CD4-positive, alpha-beta T cell treated with Interleukin-4 for 4 hours (primary cell): ENCODE measurements around the gene MOB3B.
A peak's percentile ranks its signal among the peaks of the same experiment; 100 is the strongest.
"Not testable (repeated sequence)": the region's sequence is repeated elsewhere in the genome, so short reads cannot be mapped to it uniquely, and the experiment has no call there.

Experiments
- DNase-seq: peaks from one replicate; pipeline ENCODE4 v3.0.0-alpha.2; 2020

Gene MOB3B

DNA sequence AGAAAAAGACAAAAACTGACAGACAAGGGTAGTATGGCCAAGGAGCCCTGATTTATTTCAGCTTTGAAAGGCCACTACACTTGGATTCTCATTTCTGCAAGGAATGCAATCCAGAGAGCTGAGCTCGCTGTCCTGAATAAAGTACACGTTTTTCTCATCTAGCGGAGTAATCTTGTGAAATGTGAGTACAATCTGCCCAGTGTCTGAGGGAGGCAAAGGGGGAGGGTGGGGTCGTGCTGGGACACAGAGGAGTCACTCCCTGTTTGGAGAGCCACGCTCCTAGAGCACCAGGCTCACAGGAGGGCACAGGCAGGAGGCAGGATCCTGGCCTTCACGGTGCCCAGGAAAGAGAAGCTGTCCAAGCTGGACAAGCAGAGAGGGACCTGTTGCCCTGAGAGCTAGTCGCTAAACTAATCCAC, 56.5 kb downstream of the MOB3B start:
- no peak for DNase-seq

DNA sequence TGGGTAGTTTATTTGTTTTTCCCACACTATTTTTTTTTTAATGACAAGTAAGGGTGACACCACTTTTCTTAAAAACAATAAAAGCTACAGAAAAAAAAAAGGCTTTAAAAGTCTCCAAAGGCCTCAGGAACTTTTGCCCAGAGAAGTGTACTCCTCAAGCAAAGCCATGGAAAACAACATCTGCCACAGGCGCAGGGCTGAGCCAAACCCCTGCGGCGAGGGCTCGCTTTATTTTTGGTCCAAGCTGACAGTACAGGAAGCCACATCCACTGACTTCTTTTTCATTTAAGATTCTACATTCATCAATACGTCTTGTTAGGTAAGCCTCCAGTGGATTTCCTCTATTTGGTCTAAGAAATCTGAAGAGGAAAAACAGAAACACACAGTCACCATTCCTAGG, 57.4 kb downstream of the MOB3B start:
- DNase-seq: no peak

DNA sequence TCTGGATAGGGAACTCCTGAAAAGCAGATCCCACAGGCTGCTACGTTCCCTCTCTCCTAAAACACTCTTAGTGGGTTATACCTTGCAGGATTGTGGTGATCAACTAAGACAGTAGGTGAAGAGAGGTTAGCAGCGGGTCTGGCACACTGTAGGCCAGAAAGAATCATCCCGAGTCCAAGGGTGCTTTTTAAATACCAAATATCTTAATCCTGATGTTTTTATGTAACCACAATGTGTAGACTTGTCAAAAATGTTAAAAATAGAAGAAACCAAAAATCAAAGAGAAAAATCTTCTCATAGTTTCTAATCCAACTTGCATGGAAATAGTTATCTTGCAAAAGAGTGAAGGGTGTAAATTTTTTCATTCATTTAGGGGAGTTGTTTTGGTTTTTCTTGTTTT, 57.8 kb downstream of the MOB3B start:
- DNase-seq: no peak

DNA sequence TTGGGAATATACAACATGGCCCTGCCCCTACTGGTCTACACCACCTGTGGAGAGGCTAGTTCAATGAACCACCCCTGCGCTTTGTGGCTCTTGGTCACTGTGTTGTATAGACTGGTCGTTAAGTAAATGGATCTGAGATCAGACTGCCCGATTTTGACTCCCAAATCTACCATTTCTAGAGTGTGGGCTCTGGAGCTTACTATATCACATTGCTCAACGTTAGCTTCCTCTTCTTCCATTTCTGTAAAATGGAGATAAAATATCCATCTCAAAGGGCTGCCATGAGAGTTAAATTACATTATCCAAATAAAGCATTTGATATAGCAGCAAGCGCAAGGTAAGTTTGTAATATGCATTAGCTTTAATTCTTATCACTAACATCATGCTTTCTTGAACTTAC, 58.2 kb downstream of the MOB3B start:
- no peak for DNase-seq

DNA sequence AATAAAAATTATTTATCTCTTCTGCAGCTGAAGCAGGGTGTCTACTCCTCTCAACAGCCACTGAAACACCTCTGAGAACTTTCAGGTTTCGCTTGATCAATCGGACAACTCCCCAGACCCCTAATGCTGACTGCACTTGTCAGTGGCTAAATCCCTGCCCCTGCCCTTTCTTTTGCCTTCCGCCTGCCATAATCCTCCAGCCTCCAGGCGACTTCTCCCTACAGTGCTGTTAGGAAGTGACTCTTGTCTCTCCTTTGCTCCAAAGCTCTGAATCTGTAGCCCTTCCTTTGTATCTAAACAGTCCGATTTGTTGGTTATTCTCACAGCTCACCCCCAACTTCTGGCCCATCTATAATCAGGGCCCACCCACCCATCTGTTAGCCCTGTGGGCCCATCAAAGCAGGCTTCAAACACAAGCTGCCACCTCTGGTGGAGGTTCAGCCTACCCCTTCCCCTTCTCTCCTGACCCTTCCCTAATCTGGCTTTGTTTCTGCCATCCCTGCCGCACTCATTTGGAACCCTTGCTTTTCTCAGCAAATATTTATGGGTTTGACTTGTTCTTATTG, 59.2 kb downstream of the MOB3B start:
- no peak for DNase-seq

DNA sequence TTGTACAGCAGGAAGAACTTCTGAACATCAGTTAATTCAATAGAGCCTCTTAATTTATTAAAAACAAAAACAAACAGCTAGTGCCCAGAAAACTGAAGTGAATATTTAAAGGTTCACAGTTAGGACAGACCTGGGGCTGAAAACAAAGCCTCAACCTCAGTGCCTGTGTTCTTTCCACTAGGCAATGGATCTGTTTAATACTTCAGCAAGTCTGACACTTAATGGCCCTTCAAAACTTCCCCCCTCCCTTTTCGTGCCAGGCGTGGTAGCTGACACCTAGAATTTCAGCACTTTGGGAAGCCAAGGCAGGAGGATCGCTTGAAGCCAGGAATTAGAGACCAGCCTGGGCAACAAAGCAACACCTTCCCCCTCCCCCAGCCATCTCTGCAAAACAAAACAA, 60.1 kb downstream of the MOB3B start:
- DNase-seq: no peak

DNA sequence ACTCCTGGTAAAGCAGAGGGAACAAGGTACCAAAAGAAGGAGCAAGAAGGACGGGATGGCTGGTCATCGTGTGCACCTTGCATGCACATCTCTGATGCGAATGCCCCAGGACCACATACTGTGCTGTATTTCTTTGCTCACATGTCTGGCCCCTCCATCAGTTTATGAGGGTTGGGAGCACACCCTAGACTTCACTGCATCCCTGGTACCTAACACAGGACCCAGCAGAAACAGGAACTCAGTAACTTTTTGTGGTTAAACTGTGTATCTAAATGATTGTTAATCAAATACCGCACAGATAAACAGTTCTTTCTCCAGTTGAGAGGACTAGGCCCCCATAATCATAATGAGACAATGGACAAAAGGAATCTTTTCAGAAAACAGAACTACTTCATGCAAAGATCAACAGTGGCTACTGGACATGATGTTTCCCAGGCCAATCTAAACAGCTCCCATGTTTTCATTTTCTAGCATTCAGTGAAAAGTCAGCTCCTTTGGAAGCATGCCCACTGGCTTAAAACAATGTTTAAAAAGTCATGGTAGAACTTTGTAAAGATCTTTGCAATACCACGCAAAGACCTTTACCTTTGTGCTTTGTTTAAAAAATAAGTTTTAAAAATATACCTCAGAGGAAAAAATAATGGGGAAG, 61.0 kb downstream of the MOB3B start:
- no peak for DNase-seq

DNA sequence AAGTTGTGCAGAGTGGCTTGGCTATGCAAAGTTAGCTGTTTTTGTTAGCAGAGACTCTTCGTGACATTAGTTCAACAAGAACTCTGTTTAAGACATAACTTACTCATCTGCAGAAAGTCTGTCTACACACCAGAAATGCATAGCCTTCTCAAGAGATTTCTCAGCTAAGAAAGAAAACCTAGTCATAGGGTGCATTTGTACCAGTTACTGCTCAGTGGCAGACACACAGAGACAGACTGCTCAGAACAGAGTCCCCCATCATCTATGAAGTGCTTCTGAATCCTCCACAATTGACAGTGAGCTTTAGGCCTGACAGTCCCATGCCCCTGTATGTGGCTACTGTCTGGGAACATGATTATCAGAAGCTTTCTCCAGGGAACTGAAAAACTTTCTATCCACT, 61.6 kb downstream of the MOB3B start:
- DNase-seq: no peak

DNA sequence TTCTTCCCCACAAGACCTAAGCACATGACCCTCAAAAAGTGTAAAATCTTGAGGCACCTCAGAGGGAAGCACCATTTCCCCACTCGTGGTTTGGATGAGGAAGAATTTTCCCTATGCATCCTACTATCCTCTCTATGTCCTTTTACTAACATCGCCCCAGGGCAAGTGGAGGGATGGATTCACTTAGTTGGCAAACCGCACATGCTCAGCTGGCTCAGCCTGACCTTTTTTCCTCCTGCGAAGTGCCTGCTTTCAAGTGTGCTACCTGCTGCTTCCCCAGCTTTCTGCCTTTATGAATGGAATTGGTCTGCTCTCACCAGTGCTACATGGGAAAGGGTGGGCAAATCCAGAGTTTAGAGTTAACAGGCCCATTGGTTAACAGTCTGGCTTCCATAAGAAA, 62.1 kb downstream of the MOB3B start:
- DNase-seq: no peak

DNA sequence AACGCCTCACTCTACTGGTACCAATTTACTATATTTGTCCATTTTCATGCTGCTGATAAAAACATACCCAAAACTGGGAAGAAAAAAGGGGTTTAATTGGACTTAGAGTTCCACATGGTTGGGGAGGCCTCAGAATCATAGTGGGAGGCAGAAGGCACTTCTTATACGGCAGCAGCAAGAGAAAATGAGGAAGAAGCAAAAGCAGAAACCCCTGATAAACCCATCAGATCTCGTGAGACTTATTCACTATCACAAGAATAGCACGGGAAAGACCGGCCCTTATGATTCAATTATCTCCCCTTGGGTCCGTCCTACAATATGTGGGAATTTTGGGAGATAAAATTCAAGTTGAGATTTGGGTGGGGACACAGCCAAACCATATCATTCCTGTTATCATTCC, 63.1 kb downstream of the MOB3B start:
- DNase-seq: not testable (repeated sequence)

DNA sequence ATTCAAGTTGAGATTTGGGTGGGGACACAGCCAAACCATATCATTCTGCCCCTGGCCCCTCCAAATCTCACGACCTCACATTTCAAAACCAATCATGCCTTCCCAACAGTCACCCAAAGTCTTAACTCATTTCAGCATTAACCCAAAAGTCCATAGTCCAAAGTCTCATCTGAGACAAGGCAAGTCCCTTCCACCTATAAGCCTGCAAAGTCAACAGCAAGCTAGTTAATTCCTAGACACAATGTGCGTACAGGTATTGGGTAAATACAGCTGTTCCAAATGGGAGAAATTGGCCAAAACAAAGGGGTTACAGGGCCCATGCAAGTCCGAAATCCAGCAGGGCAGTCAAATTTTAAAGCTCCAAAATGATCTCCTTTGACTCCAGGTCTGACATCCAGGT, 64.7 kb downstream of the MOB3B start:
- not testable (repeated sequence) for DNase-seq

DNA sequence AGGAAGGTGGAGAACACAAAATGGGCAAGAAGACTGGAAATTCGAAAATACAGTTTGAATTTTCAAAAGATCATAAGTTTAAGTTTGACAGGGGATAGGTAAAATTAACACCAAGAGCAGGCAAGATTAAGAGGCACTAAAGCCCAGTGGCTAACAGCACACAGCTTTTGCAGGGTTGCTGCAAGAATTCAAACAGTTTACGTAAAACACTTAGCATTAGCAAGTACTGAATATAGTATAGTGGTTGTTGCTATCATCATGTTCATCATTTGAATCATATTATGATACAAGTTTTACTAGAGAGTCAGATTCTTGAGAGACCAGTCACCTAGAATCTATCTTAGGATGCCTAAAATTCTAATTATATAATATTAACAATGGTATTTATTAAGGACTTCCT, 66.8 kb downstream of the MOB3B start:
- no peak for DNase-seq

DNA sequence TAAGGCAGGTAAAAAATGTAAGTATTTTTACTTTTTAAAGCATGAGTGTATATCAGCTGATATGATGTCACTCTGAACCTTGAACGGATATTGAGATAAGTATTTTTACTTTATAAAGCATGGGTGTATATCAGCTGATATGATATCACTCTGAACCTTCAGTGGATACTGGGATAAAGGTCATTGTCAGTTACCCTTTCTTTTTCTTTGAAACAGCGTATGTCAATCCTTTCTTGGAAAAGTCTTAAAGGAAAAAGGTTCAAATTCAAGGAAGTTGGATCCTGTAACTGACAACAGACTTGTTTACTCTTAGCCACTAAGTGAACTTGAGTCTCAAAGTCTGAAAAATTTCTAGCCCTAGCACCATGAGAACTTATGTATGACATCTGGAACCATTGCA, 67.2 kb downstream of the MOB3B start:
- no peak for DNase-seq

DNA sequence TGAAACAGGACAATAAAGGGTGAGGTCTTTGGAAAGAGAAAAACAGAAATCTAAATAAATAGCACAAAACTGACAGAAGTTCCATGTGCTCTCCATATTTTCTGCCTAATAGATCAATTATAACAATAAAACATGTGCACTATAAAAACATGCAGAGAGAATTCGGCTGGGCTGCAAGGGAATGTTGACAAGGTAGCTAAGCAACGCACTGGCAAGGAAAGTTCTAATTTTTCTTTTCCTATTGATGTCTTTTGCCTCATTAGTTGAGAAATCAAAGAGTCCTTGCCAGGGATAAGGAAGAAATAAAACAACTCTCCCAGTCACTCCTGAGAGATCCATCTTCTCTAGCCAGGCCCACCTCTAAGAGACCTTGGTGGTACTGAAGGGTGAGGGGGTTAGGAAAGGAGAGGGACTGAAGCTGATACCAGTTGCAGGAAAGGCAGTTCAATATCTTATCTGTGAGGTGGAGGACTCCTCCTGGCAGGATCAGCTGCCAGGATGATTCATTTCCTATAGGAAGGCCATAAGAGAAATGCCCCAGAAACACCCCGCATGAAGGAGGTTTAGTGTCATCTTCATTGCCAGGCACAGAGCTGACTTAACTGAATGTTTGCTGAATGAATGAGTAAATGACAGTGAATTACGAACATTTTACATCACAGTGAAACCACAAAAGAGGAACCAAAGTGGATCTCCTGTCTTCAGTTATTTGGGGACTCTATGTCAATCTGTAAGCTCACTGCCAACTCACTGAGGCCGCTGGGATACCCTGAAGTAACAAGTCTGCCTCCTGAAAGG, 69.2 kb downstream of the MOB3B start:
- peak; percentile 6 for DNase-seq

DNA sequence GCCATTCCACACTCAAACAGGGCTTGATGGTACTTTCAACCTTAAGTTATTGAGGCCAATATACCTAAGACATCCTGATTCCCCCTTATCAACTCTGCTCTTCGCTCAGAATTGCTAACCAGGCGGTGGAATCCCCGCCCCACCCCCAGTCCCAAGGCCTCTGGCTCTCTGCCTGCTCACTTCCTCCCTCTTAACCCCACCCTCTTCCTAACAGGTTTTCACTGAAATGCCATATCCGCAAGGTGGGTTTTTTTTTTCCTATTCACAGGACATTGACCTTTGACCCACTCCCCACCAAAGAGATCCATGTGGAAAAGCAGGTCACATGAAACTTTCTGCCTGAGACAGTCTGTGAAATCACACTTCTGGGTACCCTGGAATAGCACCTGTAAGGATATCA, 72.2 kb downstream of the MOB3B start:
- DNase-seq: no peak

DNA sequence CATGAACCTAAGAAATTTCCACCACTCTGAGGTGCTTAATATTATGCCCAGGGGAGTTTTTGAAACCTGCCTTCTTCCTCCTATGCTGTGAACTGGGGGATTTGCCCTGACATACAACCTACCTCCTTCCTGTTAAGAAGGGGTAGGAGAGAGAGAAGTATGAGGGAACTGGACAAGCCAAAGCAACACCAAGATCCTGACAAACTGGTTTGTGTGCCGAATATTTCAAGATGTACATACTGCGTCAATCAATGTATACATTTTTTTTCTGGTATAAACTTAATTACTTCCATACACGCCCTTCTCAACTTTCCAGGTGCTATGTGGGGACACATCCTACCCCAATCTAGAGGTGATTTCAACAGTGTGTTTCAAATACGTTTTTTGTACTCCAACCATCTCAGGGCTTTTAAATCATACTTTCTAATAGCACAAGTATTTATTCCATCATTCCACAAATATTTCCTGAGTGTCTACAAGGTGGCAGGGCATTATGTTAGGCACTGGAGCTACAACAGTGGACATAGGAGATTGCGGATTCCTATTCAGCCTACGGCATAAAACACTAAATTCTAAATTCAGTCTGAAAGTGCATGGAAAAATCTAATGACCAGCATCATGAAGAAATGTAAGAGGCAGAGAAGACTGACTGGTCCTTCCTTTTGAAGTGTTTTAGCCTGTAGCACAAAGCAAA, 75.6 kb downstream of the MOB3B start:
- DNase-seq: no peak

DNA sequence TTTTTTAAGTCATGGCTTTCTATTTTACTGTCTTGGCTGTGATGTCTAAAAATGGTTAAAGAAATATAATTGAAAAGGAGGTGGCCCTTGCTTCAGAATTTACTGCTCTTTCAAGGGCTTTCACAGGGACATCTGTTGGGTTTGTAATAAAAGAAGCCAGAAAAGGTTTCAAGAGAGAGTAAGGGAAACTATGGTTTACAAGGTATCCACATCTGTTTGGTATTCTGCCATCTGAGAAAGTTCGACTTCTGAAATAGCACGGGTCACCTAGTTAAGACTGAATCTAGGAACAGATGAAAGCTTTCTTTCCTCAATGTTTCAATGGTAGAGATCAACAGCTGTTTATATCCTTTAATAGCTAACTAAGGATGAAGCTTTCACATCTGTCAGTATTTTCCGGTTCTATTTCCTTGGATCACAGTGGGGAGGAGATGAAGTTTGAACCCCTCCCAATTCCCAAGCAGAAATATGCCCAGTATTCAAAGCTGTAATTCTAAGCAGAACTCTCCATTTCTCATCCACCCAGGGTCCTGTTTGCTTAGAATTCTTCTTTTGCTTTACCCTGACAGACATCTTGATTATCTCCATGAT, 78.3 kb downstream of the MOB3B start:
- no peak for DNase-seq

DNA sequence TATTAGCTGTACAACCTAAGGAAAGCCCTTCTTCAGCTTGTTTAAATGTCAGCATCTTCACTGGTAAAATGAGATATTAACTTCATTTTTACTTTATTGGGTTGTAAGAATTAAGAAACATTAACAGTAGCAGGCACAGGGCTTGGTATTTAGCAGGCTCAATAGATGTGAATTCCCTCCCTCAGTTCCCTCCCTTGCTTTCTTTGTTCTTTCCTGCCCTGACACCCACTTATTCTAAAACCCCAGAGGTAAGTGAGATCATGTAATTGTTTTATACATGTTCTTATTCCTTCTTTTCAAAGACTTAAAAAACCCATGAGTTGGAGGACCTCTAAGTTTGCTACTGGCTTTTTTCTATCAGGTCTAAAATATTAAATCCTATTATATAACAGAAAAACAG, 78.9 kb downstream of the MOB3B start:
- DNase-seq: no peak

DNA sequence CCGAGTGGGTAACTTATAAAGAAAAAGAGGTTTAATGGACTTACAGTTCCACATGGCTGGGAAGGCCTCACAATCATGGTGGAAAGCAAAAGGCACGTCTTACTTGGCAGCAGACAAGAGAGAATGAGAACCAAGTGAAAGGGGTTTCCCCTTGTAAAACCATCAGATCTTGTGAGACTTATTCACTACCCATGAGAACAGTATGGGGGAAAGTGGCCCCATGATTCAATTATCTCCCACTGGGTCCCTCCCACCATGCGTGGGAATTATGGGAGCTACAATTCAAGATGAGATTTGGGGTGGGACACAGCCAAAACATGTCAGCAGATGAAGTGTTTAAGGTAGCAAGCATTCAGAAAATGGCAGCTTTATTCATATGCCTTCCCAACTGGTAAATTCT, 81.3 kb downstream of the MOB3B start:
- DNase-seq: not testable (repeated sequence)

DNA sequence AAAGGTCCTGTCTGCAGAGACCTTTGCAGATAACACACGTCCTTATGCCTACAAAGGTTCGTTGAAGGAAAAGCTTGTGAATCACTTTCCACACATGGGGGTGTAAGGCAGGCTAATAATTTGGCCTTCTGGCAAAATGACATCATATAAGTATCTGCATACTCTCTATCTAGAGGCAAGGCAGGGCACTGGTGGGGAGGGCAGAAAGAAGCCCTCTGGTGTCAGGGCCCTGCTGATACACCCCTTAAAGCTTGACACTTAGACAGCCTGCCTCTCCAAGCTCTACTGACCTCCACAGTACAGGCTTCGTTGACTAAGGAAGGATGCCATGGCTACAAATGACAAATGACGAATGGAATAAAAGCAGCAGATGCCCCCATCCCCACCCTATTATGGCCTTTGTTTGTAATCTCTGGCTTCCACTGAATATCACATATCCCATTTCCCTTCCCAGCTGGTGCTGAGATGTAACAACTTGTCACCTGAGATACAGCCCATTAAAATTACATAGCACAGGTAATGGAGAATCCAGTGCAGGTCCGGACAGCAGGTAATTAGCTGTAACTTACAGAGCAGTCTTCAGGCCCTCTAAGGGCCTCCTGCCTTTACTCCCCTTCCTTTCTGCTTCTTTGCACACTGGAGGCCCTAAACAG, 82.5 kb downstream of the MOB3B start:
- DNase-seq: no peak

DNA sequence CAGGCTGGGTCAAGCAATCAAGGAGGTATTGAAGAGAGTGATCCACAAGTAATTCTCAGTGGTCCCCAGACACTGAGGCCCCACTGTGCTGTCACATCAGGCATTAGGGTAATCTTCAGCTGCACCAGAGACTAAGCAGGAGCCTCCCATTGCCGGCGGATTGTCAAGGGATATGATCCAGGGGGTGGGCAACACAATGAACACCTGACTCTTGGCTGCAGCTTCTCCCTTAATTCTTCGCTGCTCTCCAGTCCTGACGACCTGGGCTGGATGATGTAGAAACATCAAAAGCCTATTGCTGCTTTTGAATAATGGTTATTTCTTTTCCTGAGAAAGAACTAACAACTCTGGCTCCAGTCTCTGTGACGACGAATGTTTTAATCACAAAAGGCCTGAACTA, 83.9 kb downstream of the MOB3B start:
- no peak for DNase-seq

DNA sequence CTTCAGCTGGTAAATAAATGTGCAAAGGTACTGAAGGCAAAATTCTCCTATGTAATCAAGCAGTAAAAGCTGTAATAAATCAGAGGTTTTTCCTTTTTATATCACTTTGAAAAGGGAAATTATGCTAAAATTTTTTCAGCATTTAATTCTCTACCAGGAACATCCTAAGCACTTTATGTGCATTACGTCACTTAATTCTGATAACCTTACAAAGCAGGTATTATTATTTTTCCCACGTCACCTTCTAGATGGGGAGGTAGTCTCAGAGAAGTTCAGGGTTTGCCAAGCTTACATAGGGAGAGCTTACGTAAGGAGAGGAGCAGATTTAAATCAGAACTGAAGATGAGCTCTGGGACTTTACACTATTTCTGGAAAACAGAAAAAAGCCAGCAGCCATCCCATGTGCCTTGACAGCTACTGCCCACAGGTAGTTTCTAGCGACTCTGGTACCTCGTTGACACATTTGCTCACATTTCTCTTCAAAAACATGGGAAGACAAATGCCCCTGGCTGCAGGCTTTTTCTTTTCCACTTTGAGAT, 84.5 kb downstream of the MOB3B start:
- DNase-seq: no peak

DNA sequence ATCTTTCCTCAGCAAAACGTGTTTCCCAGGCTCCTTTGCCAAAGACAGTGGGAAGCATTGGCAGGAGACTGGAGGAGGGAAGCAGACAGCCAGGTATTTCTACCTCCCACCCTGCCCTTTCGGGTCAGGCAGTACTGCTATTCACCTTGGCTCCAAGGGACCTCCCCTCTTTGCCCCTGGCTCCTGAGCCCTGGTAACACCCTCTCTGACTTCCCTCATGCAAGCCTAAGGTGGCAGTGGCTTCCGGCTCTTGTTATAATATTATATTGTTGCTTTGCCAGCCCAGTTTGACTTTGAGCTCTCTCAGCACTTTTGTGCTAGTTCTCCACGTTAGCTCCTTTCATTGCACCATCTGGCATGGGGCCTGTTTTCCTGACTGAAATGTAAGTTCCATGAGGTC, 87.2 kb downstream of the MOB3B start:
- no peak for DNase-seq
